Measurements from ENCODE around the gene SH2B2.

GRCh38 chr7:102291056-102291915, 4.6 kb downstream of the SH2B2 start:
- TF ChIP-seq POLR2A (IDR thresholded peaks at IDR 0.05), result no peak
- TF ChIP-seq, protein P1, sequence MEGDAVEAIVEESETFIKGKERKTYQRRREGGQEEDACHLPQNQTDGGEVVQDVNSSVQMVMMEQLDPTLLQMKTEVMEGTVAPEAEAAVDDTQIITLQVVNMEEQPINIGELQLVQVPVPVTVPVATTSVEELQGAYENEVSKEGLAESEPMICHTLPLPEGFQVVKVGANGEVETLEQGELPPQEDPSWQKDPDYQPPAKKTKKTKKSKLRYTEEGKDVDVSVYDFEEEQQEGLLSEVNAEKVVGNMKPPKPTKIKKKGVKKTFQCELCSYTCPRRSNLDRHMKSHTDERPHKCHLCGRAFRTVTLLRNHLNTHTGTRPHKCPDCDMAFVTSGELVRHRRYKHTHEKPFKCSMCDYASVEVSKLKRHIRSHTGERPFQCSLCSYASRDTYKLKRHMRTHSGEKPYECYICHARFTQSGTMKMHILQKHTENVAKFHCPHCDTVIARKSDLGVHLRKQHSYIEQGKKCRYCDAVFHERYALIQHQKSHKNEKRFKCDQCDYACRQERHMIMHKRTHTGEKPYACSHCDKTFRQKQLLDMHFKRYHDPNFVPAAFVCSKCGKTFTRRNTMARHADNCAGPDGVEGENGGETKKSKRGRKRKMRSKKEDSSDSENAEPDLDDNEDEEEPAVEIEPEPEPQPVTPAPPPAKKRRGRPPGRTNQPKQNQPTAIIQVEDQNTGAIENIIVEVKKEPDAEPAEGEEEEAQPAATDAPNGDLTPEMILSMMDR (IDR thresholded peaks at IDR 0.05), result no peak
- TF ChIP-seq POLR2AphosphoS5 (IDR thresholded peaks at IDR 0.05), result no peak

All from prostate gland (tissue), 2 donors.